GM10266 (cell line): Measurements from ENCODE around the gene TMEM52B.
"Not testable (repeated sequence)": the region's sequence is repeated elsewhere in the genome, so short reads cannot be mapped to it uniquely, and the experiment has no call there.

Source experiments
- DNase-seq: peaks from one replicate; pipeline ENCODE4 v3.0.0; 2012; ENCODE audit errors: extremely low spot score
- CTCF ChIP-seq: IDR thresholded peaks from 2 replicates; pipeline ENCODE4 v1.5.1; 2012; ENCODE audit warnings: mild to moderate bottlenecking, low read depth; ENCODE audit not compliant: control insufficient read depth, insufficient read depth; ENCODE audit errors: missing control alignments

TMEM52B gene

GRCh38 chr12:10196210-10196609 is 17.4 kb downstream of the TMEM52B start:
- TF ChIP-seq CTCF = no peak
- DNase-seq = peak; percentile 40

- no peak for TF ChIP-seq CTCF
- no peak for DNase-seq
Observed at GRCh38 chr12:10197879-10198278, 19.0 kb downstream of the TMEM52B start.

- DNase-seq = not testable (repeated sequence)
Observed at GRCh38 chr12:10204495-10204894, 25.7 kb downstream of the TMEM52B start.

GRCh38 chr12:10205220-10205807 is 26.5 kb downstream of the TMEM52B start:
- TF ChIP-seq CTCF = no peak
- DNase-seq = no peak

- no peak for TF ChIP-seq CTCF
- DNase-seq = no peak
Observed at GRCh38 chr12:10207136-10207535, 28.3 kb downstream of the TMEM52B start.

- TF ChIP-seq CTCF = no peak
- DNase-seq = no peak
Observed at GRCh38 chr12:10210225-10210624, 31.4 kb downstream of the TMEM52B start.

GRCh38 chr12:10211101-10211939 is 32.5 kb downstream of the TMEM52B start:
- no peak for TF ChIP-seq CTCF
- no peak for DNase-seq
